Measurements from ENCODE around the gene NUP188.

The NUP188 gene

GRCh38 chr9:129005336-129005997 lies 58.0 kb downstream of the NUP188 start:
- no peak overlapping the region for H3K4me3 ChIP-seq (ENCODE audit: low read length)
- H3K9ac ChIP-seq (ENCODE audit: low read length) = no peak overlapping the region
- H3K9me3 ChIP-seq (ENCODE audit: control insufficient read depth, low read depth, low read length) = no peaks in the 10 kb centered on the region

DNA sequence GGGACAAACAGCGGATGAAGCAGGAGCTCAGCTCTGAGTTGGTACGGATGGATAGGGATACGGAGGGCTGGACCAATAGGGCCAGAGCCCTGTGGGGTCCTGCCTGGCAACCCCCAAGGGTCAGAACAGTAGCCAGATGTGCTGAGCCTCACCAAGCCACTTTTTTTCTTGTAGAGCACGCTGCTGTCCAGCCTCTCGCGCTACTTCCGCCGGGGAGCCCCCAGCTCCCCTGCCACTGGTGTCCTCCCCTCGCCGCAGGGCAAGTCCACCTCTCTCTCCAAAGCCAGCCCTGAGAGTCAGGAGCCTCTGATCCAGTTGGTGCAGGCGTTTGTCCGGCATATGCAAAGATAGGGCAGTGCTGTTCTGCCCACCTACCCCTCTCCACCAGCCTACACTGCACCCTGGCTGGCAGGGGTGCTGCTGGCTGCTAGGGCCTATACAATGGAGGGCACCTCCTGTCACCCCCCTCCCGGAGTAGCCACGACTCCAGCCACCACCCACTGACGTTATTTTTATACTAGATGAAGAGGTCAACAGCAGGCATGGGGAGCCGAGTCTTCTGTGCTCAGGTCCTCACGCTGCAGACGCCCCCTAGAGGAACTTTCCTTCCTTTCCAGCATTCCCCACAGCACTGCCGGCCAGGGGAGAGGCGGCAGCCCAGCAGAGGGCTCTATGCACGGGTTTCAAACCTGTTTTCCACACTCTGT lies 59.0 kb downstream of the NUP188 start:
- Histone ChIP-seq H3K36me3 (ENCODE audit: control insufficient read depth, low read depth, low read length) (peaks cover 60% of the 10 kb centered on the region), H3K9ac (ENCODE audit: low read length) (no peak overlapping the region), H3K4me3 (ENCODE audit: low read length) (no peak overlapping the region), H3K9me3 (ENCODE audit: control insufficient read depth, low read depth, low read length) (no peaks in the 10 kb centered on the region), H3K27ac (ENCODE audit: low read length) (no peak overlapping the region), H3K27me3 (ENCODE audit: control insufficient read depth, insufficient read depth, low read length) (no peaks in the 10 kb centered on the region), H3K4me1 (ENCODE audit: control insufficient read depth, low read depth, low read length) (no peaks in the 10 kb centered on the region)

More at GRCh38 chr9:129005336-129005997, 58.0 kb downstream of the NUP188 start:
- no peak overlapping the region for H3K27ac ChIP-seq (ENCODE audit: low read length)
- H3K27me3 ChIP-seq (ENCODE audit: control insufficient read depth, insufficient read depth, low read length) = no peaks in the 10 kb centered on the region
- no peaks in the 10 kb centered on the region for H3K4me1 ChIP-seq (ENCODE audit: control insufficient read depth, low read depth, low read length)
- H3K36me3 ChIP-seq (ENCODE audit: control insufficient read depth, low read depth, low read length) = peaks cover 62% of the 10 kb centered on the region

- Histone ChIP-seq H3K27me3 (ENCODE audit: control insufficient read depth, insufficient read depth, low read length) (no peaks in the 10 kb centered on the region), H3K36me3 (ENCODE audit: control insufficient read depth, low read depth, low read length) (peaks cover 53% of the 10 kb centered on the region), H3K27ac (ENCODE audit: low read length) (no peak overlapping the region), H3K9me3 (ENCODE audit: control insufficient read depth, low read depth, low read length) (no peaks in the 10 kb centered on the region), H3K9ac (ENCODE audit: low read length) (no peak overlapping the region), H3K4me1 (ENCODE audit: control insufficient read depth, low read depth, low read length) (no peaks in the 10 kb centered on the region), H3K4me3 (ENCODE audit: low read length) (no peak overlapping the region)
Observed at GRCh38 chr9:129007035-129007765, 59.7 kb downstream of the NUP188 start.

GRCh38 chr9:129007766-129008468 lies 60.4 kb downstream of the NUP188 start:
- H3K27ac ChIP-seq (ENCODE audit: low read length) = no peak overlapping the region

DNA sequence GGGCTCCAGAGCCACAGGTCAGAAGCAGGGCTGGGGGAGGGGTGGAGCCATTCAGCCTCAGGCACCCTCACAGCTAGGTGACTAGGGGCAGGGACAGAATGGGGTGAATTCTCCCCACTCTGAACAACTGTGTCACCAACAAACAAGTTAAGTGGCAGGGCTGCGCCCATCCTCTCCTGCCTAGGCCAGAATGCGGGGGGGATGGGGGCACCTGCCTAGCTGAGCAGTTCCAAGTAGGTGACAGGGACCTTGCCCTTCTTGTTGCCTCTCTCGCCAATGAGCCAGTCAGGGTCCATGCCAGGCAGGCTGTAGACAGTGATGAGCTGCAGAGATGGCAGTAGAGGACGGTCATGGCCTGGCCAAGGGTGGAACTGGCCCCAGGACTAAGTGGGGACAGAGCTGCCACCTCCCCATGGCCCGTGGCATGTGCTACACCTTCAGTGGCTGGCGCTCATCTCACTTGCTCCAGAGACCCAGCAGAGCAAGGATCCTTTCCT lies 61.0 kb downstream of the NUP188 start:
- Histone ChIP-seq H3K9ac (ENCODE audit: low read length) (no peak overlapping the region), H3K36me3 (ENCODE audit: control insufficient read depth, low read depth, low read length) (peaks cover 40% of the 10 kb centered on the region), H3K9me3 (ENCODE audit: control insufficient read depth, low read depth, low read length) (no peaks in the 10 kb centered on the region), H3K27ac (ENCODE audit: low read length) (no peak overlapping the region), H3K27me3 (ENCODE audit: control insufficient read depth, insufficient read depth, low read length) (no peaks in the 10 kb centered on the region), H3K4me1 (ENCODE audit: control insufficient read depth, low read depth, low read length) (no peaks in the 10 kb centered on the region), H3K4me3 (ENCODE audit: low read length) (no peak overlapping the region)

More at GRCh38 chr9:129007766-129008468, 60.4 kb downstream of the NUP188 start:
- Histone ChIP-seq H3K4me3 (ENCODE audit: low read length) (no peak overlapping the region), H3K27me3 (ENCODE audit: control insufficient read depth, insufficient read depth, low read length) (no peaks in the 10 kb centered on the region), H3K4me1 (ENCODE audit: control insufficient read depth, low read depth, low read length) (no peaks in the 10 kb centered on the region), H3K36me3 (ENCODE audit: control insufficient read depth, low read depth, low read length) (peaks cover 46% of the 10 kb centered on the region), H3K9me3 (ENCODE audit: control insufficient read depth, low read depth, low read length) (no peaks in the 10 kb centered on the region), H3K9ac (ENCODE audit: low read length) (no peak overlapping the region)

- no peak overlapping the region for H3K9ac ChIP-seq (ENCODE audit: low read length)
- no peak overlapping the region for H3K4me3 ChIP-seq (ENCODE audit: low read length)
- no peak overlapping the region for H3K27ac ChIP-seq (ENCODE audit: low read length)
- H3K36me3 ChIP-seq (ENCODE audit: control insufficient read depth, low read depth, low read length) = peaks cover 43% of the 10 kb centered on the region
- no peaks in the 10 kb centered on the region for H3K9me3 ChIP-seq (ENCODE audit: control insufficient read depth, low read depth, low read length)
- no peaks in the 10 kb centered on the region for H3K4me1 ChIP-seq (ENCODE audit: control insufficient read depth, low read depth, low read length)
- no peaks in the 10 kb centered on the region for H3K27me3 ChIP-seq (ENCODE audit: control insufficient read depth, insufficient read depth, low read length)
Observed at GRCh38 chr9:129008986-129009583, 61.6 kb downstream of the NUP188 start.

- H3K36me3 ChIP-seq (ENCODE audit: control insufficient read depth, low read depth, low read length) = peaks cover 49% of the 10 kb centered on the region
- H3K4me1 ChIP-seq (ENCODE audit: control insufficient read depth, low read depth, low read length) = no peaks in the 10 kb centered on the region
- H3K27ac ChIP-seq (ENCODE audit: low read length) = no peak overlapping the region
- no peak overlapping the region for H3K9ac ChIP-seq (ENCODE audit: low read length)
- no peaks in the 10 kb centered on the region for H3K27me3 ChIP-seq (ENCODE audit: control insufficient read depth, insufficient read depth, low read length)
- no peaks in the 10 kb centered on the region for H3K9me3 ChIP-seq (ENCODE audit: control insufficient read depth, low read depth, low read length)
- no peak overlapping the region for H3K4me3 ChIP-seq (ENCODE audit: low read length)
Observed at GRCh38 chr9:129009584-129010141, 62.2 kb downstream of the NUP188 start.

DNA sequence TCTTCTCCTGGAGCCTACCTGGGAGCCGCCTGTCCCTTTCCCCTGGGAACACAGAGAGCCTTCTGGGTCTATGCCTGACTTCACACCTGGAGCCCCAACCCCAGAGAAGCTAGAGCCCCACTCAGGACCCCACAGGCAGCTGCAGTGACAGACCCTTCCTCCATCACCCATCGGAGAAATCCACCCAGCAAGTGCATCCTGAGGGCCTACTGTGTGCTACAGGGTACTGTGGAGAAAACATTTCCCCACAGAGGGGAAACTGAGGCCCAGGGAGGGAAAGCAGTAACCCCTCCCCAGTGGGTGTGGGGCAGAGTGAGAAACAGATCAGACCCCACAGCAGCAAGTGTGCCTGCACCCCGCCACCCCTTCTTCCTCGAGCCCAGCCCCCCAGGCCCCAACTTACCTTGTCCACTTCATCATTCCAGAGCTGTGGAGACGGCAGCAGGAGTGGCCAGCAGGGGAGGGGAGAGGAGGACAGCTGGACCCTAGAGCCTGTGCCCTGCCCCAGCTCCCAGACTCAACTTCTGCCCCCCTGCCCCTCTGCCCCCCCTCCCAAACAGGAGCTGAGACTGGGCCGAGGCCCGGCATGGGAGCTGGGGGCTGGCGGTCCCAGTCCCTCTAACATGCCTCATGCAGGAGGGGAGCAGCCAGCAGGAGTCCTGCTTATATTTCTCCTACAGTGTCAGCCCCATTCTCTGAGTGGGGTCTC lies 62.9 kb downstream of the NUP188 start:
- Histone ChIP-seq H3K9ac (ENCODE audit: low read length) (no peak overlapping the region), H3K9me3 (ENCODE audit: control insufficient read depth, low read depth, low read length) (no peaks in the 10 kb centered on the region), H3K27me3 (ENCODE audit: control insufficient read depth, insufficient read depth, low read length) (no peaks in the 10 kb centered on the region), H3K27ac (ENCODE audit: low read length) (no peak overlapping the region), H3K36me3 (ENCODE audit: control insufficient read depth, low read depth, low read length) (peaks cover 43% of the 10 kb centered on the region), H3K4me1 (ENCODE audit: control insufficient read depth, low read depth, low read length) (no peaks in the 10 kb centered on the region), H3K4me3 (ENCODE audit: low read length) (no peak overlapping the region)

DNA sequence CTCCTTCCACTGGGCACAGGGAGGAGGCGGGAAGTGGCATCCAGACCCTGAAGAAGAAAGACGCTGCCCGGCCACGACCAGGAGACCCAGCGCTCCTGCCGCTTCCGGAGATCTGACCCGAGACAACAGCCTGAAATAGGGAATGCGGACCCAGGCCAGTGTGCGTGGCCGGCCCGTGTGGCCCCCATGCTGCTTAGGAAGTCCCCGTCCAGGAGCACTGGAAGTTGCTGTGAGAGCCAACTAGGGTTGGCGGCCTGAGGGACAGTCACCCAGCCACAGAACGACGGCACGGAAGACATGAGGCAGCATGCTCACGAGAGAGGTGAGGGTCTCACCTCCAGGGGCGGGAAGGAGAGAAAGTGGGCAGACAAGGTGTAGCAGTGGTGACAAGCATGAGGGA lies 63.7 kb downstream of the NUP188 start:
- Histone ChIP-seq H3K9ac (ENCODE audit: low read length) (no peak overlapping the region), H3K27ac (ENCODE audit: low read length) (no peak overlapping the region), H3K36me3 (ENCODE audit: control insufficient read depth, low read depth, low read length) (peaks cover 38% of the 10 kb centered on the region)

GRCh38 chr9:129011761-129012181 lies 64.3 kb downstream of the NUP188 start:
- Histone ChIP-seq H3K4me1 (ENCODE audit: control insufficient read depth, low read depth, low read length) (no peaks in the 10 kb centered on the region), H3K9ac (ENCODE audit: low read length) (no peak overlapping the region), H3K9me3 (ENCODE audit: control insufficient read depth, low read depth, low read length) (no peaks in the 10 kb centered on the region), H3K27me3 (ENCODE audit: control insufficient read depth, insufficient read depth, low read length) (no peaks in the 10 kb centered on the region), H3K27ac (ENCODE audit: low read length) (no peak overlapping the region), H3K36me3 (ENCODE audit: control insufficient read depth, low read depth, low read length) (peaks cover 32% of the 10 kb centered on the region), H3K4me3 (ENCODE audit: low read length) (no peak overlapping the region)

More for the DNA sequence above, 63.7 kb downstream of the NUP188 start:
- H3K4me1 ChIP-seq (ENCODE audit: control insufficient read depth, low read depth, low read length) = no peaks in the 10 kb centered on the region
- H3K27me3 ChIP-seq (ENCODE audit: control insufficient read depth, insufficient read depth, low read length) = no peaks in the 10 kb centered on the region
- no peaks in the 10 kb centered on the region for H3K9me3 ChIP-seq (ENCODE audit: control insufficient read depth, low read depth, low read length)
- H3K4me3 ChIP-seq (ENCODE audit: low read length) = no peak overlapping the region

Measured in iPS-18a (cell line).